Neural cell (in vitro differentiated cells): ENCODE results near the gene HSH2D. TPM values are rescaled to one million over a fixed set of nuclear protein-coding genes. Genes with fewer than 3 reads are reported as not detected.

Source experiments
- H2AFZ ChIP-seq: fragments of 200-600, 300-800 bp; sonication (generic), shearing (Covaris generic); 2 replicates; pipeline ENCODE4 v1.6.0; 2014; ENCODE audit warnings: low read depth, mild to moderate bottlenecking, antibody characterized with exemption, low read length, moderate library complexity
- H3F3A ChIP-seq: fragments of 200-600 bp; shearing (Covaris generic); 2 replicates; pipeline ENCODE4 v1.6.1; 2016; ENCODE audit warnings: mild to moderate bottlenecking, moderate library complexity, mixed read lengths, antibody characterized with exemption, low read length; ENCODE audit not compliant: insufficient read depth, poor library complexity, severe bottlenecking
- H3K27ac ChIP-seq: fragments of 200-600, 300-800 bp; sonication (generic), shearing (Covaris generic); 2 replicates; pipeline ENCODE4 v1.5.1; 2014; ENCODE audit warnings: mild to moderate bottlenecking, low read length, moderate library complexity
- H3K27me3 ChIP-seq: fragments of 300-800, 200-600 bp; sonication (generic), shearing (Covaris generic); 2 replicates; pipeline ENCODE4 v1.6.0; 2014; ENCODE audit warnings: mild to moderate bottlenecking, low read depth, low read length, moderate library complexity; ENCODE audit not compliant: insufficient read depth
- H3K36me3 ChIP-seq: fragments of 300-800, 200-600 bp; sonication (generic), shearing (Covaris generic); 2 replicates; pipeline ENCODE4 v1.5.1; 2014; ENCODE audit warnings: mild to moderate bottlenecking, antibody characterized with exemption, low read length, moderate library complexity; ENCODE audit not compliant: insufficient read depth
- H3K4me2 ChIP-seq: fragments of 300-800, 200-600 bp; sonication (generic), shearing (Covaris generic); 2 replicates; pipeline ENCODE4 v1.6.0; 2014; ENCODE audit warnings: mild to moderate bottlenecking, low read length
- H3K4me3 ChIP-seq: fragments of 300-800, 200-600 bp; sonication (generic), shearing (Covaris generic); 2 replicates; pipeline ENCODE4 v1.5.1; 2014; ENCODE audit warnings: mild to moderate bottlenecking, low read length, moderate library complexity
- H3K79me2 ChIP-seq: fragments of 200-600 bp; shearing (Covaris generic); replicated peaks from 2 replicates; pipeline ENCODE4 v1.6.0; 2014; ENCODE audit warnings: mild to moderate bottlenecking, low read length, moderate library complexity; ENCODE audit not compliant: insufficient read depth
- H3K9ac ChIP-seq: fragments of 300-800, 200-600 bp; sonication (generic), shearing (Covaris generic); 2 replicates; pipeline ENCODE4 v1.6.1; 2016; ENCODE audit warnings: mild to moderate bottlenecking, low read length, mixed read lengths
- H3K9me2 ChIP-seq: fragments of 200-600 bp; shearing (Covaris generic); 2 replicates; pipeline ENCODE4 v1.6.1; 2016; ENCODE audit warnings: mild to moderate bottlenecking, low read length, mixed read lengths; ENCODE audit not compliant: insufficient read depth
- H3K9me3 ChIP-seq: fragments of 200-600, 300-800 bp; sonication (generic), shearing (Covaris generic); 2 replicates; pipeline ENCODE4 v1.6.1; 2016; ENCODE audit warnings: mild to moderate bottlenecking, mixed run types, low read length, moderate library complexity, mixed read lengths
- H4K20me1 ChIP-seq: fragments of 200-600 bp; shearing (Covaris generic); 2 replicates; pipeline ENCODE4 v1.6.1; 2016; ENCODE audit warnings: mild to moderate bottlenecking, mixed run types; ENCODE audit not compliant: insufficient read depth
- EP300 ChIP-seq: fragments of 450-650 bp; conservative IDR thresholded peaks from 2 replicates; pipeline ENCODE4 v1.6.1; 2014; ENCODE audit warnings: antibody characterized with exemption, mild to moderate bottlenecking, moderate library complexity; ENCODE audit not compliant: poor library complexity, severe bottlenecking
- EZH2 ChIP-seq: fragments of 200-600, 300-800 bp; shearing (Covaris generic), sonication (generic); IDR thresholded peaks from 2 replicates; pipeline ENCODE4 v1.6.1; 2014; ENCODE audit warnings: antibody characterized with exemption, low read length, borderline replicate concordance, mild to moderate bottlenecking; ENCODE audit not compliant: insufficient read depth, poor library complexity, severe bottlenecking
- MXI1 ChIP-seq: fragments of 450-650 bp; conservative IDR thresholded peaks from 2 replicates; pipeline ENCODE4 v1.6.1; 2014; ENCODE audit warnings: antibody characterized with exemption, mild to moderate bottlenecking; ENCODE audit not compliant: poor library complexity, severe bottlenecking
- POLR2AphosphoS5 ChIP-seq: IDR thresholded peaks from 2 replicates; pipeline ENCODE4 v1.6.1; 2012
- RAD21 ChIP-seq: fragments of 450-650 bp; conservative IDR thresholded peaks from 2 replicates; pipeline ENCODE4 v1.6.1; 2014; ENCODE audit warnings: antibody characterized with exemption, mild to moderate bottlenecking, moderate library complexity
- SMC3 ChIP-seq: fragments of 450-650 bp; conservative IDR thresholded peaks from 2 replicates; pipeline ENCODE4 v1.6.1; 2014; ENCODE audit warnings: antibody characterized with exemption, mild to moderate bottlenecking, moderate library complexity; ENCODE audit not compliant: poor library complexity
- TAF1 ChIP-seq: IDR thresholded peaks from 2 replicates; pipeline ENCODE4 v1.6.1; 2012; ENCODE audit warnings: low read depth
- polyA plus RNA-seq: library from polyadenylated mRNA; depleted of rRNA; stranded (reverse); fragments of >200 nt; gene quantifications from 2 replicates; pipeline ENCODE4 v1.2.3, GENCODE V29; 2014
- TF ChIP-seq, protein P1 (sequence below): IDR thresholded peaks from 2 replicates; pipeline ENCODE4 v1.6.1; 2012; ENCODE audit warnings: borderline replicate concordance
- TF ChIP-seq, protein P2 (sequence below): fragments of 450-650 bp; IDR thresholded peaks from 2 replicates; pipeline ENCODE4 v1.5.1; 2014; ENCODE audit warnings: antibody characterized with exemption, mild to moderate bottlenecking, moderate library complexity; ENCODE audit not compliant: poor library complexity, severe bottlenecking

HSH2D gene
- polyA plus RNA-seq, 1 donor from 2014 or later, result not detected

DNA sequence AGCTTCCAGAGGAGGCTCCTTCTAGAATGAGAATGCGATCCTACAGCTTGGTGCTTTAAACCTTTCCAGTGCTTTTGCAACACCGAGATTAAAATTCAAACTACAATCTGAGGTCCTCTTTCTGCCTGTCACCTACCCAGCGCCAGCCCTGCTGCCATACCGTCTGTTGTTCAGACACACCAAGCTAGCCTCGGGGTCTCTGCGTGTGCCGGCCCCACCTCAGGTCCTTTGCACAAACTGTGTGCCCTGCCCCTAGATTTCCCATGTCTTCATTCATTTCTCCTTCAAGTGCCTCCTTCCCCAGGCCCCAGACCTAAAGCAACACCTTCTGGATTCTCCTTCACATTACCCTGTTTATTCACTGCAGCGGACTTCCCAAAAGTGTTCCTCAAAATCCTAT is 11.1 kb downstream of the HSH2D start:
- Histone ChIP-seq H4K20me1 (no peaks in the 10 kb centered on the region), H3K27ac (no peak overlapping the region), H3K79me2 (no peaks in the 10 kb centered on the region), H3K9me2 (no peaks in the 10 kb centered on the region), H3K36me3 (no peaks in the 10 kb centered on the region), H3K4me3 (no peak overlapping the region), H3K9ac (no peak overlapping the region), H3K9me3 (no peaks in the 10 kb centered on the region), H3K27me3 (no peaks in the 10 kb centered on the region), H3F3A (no peaks in the 10 kb centered on the region), H2AFZ (no peak overlapping the region), H3K4me2 (no peak overlapping the region)
- TF ChIP-seq, protein P1, sequence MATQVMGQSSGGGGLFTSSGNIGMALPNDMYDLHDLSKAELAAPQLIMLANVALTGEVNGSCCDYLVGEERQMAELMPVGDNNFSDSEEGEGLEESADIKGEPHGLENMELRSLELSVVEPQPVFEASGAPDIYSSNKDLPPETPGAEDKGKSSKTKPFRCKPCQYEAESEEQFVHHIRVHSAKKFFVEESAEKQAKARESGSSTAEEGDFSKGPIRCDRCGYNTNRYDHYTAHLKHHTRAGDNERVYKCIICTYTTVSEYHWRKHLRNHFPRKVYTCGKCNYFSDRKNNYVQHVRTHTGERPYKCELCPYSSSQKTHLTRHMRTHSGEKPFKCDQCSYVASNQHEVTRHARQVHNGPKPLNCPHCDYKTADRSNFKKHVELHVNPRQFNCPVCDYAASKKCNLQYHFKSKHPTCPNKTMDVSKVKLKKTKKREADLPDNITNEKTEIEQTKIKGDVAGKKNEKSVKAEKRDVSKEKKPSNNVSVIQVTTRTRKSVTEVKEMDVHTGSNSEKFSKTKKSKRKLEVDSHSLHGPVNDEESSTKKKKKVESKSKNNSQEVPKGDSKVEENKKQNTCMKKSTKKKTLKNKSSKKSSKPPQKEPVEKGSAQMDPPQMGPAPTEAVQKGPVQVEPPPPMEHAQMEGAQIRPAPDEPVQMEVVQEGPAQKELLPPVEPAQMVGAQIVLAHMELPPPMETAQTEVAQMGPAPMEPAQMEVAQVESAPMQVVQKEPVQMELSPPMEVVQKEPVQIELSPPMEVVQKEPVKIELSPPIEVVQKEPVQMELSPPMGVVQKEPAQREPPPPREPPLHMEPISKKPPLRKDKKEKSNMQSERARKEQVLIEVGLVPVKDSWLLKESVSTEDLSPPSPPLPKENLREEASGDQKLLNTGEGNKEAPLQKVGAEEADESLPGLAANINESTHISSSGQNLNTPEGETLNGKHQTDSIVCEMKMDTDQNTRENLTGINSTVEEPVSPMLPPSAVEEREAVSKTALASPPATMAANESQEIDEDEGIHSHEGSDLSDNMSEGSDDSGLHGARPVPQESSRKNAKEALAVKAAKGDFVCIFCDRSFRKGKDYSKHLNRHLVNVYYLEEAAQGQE, result no peak
- TF ChIP-seq TAF1, result no peak
- TF ChIP-seq, protein P2, sequence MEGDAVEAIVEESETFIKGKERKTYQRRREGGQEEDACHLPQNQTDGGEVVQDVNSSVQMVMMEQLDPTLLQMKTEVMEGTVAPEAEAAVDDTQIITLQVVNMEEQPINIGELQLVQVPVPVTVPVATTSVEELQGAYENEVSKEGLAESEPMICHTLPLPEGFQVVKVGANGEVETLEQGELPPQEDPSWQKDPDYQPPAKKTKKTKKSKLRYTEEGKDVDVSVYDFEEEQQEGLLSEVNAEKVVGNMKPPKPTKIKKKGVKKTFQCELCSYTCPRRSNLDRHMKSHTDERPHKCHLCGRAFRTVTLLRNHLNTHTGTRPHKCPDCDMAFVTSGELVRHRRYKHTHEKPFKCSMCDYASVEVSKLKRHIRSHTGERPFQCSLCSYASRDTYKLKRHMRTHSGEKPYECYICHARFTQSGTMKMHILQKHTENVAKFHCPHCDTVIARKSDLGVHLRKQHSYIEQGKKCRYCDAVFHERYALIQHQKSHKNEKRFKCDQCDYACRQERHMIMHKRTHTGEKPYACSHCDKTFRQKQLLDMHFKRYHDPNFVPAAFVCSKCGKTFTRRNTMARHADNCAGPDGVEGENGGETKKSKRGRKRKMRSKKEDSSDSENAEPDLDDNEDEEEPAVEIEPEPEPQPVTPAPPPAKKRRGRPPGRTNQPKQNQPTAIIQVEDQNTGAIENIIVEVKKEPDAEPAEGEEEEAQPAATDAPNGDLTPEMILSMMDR, result no peak
- TF ChIP-seq EP300, result no peak
- no peak for TF ChIP-seq SMC3
- no peak for TF ChIP-seq MXI1
- TF ChIP-seq POLR2AphosphoS5, result no peak
- no peak for TF ChIP-seq EZH2
- TF ChIP-seq RAD21, result no peak

DNA sequence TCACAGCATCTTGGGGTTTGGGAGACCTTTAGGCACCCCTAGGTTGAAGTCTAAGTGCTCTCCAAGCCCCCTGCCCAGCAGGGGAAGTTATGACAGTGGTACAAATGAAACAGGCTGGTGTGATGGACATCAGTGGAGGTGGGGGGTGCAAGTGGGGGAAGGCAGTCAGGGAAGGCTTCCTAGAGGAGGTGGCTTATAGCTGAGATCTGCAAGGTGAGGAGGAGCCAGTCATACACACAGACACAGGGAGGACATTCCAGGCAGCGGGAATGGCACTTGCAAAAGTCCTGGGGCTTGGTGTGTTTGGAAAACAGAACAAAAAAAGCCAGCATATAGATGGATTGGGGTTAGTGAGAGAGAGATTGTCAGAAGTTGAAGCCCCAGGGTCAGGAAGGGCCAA is 11.6 kb downstream of the HSH2D start:
- Histone ChIP-seq H3K9me3 (no peaks in the 10 kb centered on the region), H3K9ac (no peak overlapping the region), H3K79me2 (no peaks in the 10 kb centered on the region), H3K4me3 (no peak overlapping the region), H3K27me3 (no peaks in the 10 kb centered on the region), H3K4me2 (no peak overlapping the region), H2AFZ (no peak overlapping the region), H3K36me3 (no peaks in the 10 kb centered on the region), H3F3A (no peaks in the 10 kb centered on the region), H4K20me1 (no peaks in the 10 kb centered on the region), H3K27ac (no peak overlapping the region), H3K9me2 (no peaks in the 10 kb centered on the region)
- no peak for TF ChIP-seq SMC3
- no peak for TF ChIP-seq MXI1
- no peak for TF ChIP-seq POLR2AphosphoS5
- TF ChIP-seq EP300, result no peak
- TF ChIP-seq, protein P1, result no peak
- no peak for TF ChIP-seq TAF1
- no peak for TF ChIP-seq RAD21
